Upper lobe of right lung (tissue), 1 donor: ENCODE measurements around the gene HS3ST1. TPM values are rescaled to one million over a fixed set of nuclear protein-coding genes. Genes with fewer than 3 reads are reported as not detected.
A peak's percentile ranks its signal among the peaks of the same experiment; 100 is the strongest.
"Not testable (repeated sequence)": the region's sequence is repeated elsewhere in the genome, so short reads cannot be mapped to it uniquely, and the experiment has no call there.

Experiments used
- ATAC-seq: fragments of 200-7000 bp; cut with Tn5 transposase; one replicate; pipeline ENCODE4 v1.9.1; 2020; ENCODE audit warnings: mild to moderate bottlenecking, moderate library complexity
- DNase-seq: peaks from one replicate; pipeline ENCODE4 v3.0.0-alpha.2; 2020
- H3K27ac ChIP-seq: fragments of 200-600 bp; one replicate; pipeline ENCODE4 v1.8.0; 2022
- H3K27me3 ChIP-seq: fragments of 200-600 bp; one replicate; pipeline ENCODE4 v1.8.0; 2022; ENCODE audit warnings: mild to moderate bottlenecking
- H3K36me3 ChIP-seq: fragments of 200-600 bp; one replicate; pipeline ENCODE4 v1.8.0; 2022
- H3K4me1 ChIP-seq: fragments of 200-600 bp; one replicate; pipeline ENCODE4 v1.8.0; 2022
- H3K4me3 ChIP-seq: fragments of 200-600 bp; one replicate; pipeline ENCODE4 v1.8.0; 2022; ENCODE audit warnings: mild to moderate bottlenecking
- H3K9me3 ChIP-seq: fragments of 200-600 bp; one replicate; pipeline ENCODE4 v1.8.0; 2022
- CTCF ChIP-seq: fragments of 200-600 bp; IDR thresholded peaks from one replicate; pipeline ENCODE4 v1.8.0; 2022; ENCODE audit warnings: antibody characterized with exemption
- intact Hi-C: fragments of 100-400 bp; cut with DNase I; formaldehyde crosslinking; loops from one replicate; pipeline ENCODE4 v1.11.0; 2022
- total RNA-seq: library from RNA; stranded (reverse); fragmentation: NEBNext Ultra II Directional; extraction: Animal tissue kit (Norgen Biotek cat#: 25700); gene quantifications from one replicate; pipeline ENCODE4 v1.2.1, GENCODE V29; 2021
- donor health status: DM: no; HTN: yes; CAD: no; lungs with severe emphysema.

HS3ST1 gene
- total RNA-seq, 1 donor from 2014 or later = 1.5 TPM

GRCh38 chr4:11393551-11393950 is 35.1 kb downstream of the HS3ST1 start:
- intact Hi-C loops = no loop called here
- Histone ChIP-seq H3K4me1 (no peaks in the 10 kb centered on the region), H3K27ac (no peak overlapping the region), H3K4me3 (no peak overlapping the region), H3K9me3 (no peaks in the 10 kb centered on the region), H3K27me3 (no peaks in the 10 kb centered on the region), H3K36me3 (no peaks in the 10 kb centered on the region)
- DNase-seq (no peak), ATAC-seq (no peak)
- no peak for TF ChIP-seq CTCF

- ATAC-seq, H3K4me3 ChIP-seq, H3K9me3 ChIP-seq, H3K36me3 ChIP-seq, H3K27me3 ChIP-seq, H3K27ac ChIP-seq, DNase-seq, H3K4me1 ChIP-seq, intact Hi-C loops: not testable (repeated sequence)
These were observed 44.6 kb downstream of the HS3ST1 start for GRCh38 chr4:11384072-11384471.

GRCh38 chr4:11376571-11376970 is 52.1 kb downstream of the HS3ST1 start:
- no peak for TF ChIP-seq CTCF
- H3K27me3 ChIP-seq = no peaks in the 10 kb centered on the region

GRCh38 chr4:11376146-11376545 is 52.5 kb downstream of the HS3ST1 start:
- no peak overlapping the region for H3K4me3 ChIP-seq
- H3K9me3 ChIP-seq = no peaks in the 10 kb centered on the region
- no peak for ATAC-seq
- TF ChIP-seq CTCF = no peak
- no peaks in the 10 kb centered on the region for H3K27me3 ChIP-seq
- H3K27ac ChIP-seq = no peak overlapping the region
- intact Hi-C loops = no loop called here
- H3K4me1 ChIP-seq = no peaks in the 10 kb centered on the region
- no peak for DNase-seq
- no peaks in the 10 kb centered on the region for H3K36me3 ChIP-seq

More at GRCh38 chr4:11376571-11376970, 52.1 kb downstream of the HS3ST1 start:
- ATAC-seq (no peak), DNase-seq (no peak)
- H3K4me3 ChIP-seq = no peak overlapping the region
- no peaks in the 10 kb centered on the region for H3K9me3 ChIP-seq
- H3K27ac ChIP-seq = no peak overlapping the region
- H3K36me3 ChIP-seq = no peaks in the 10 kb centered on the region
- no peaks in the 10 kb centered on the region for H3K4me1 ChIP-seq
- intact Hi-C loops = no loop called here

- Histone ChIP-seq H3K4me1 (no peaks in the 10 kb centered on the region), H3K36me3 (no peaks in the 10 kb centered on the region), H3K4me3 (no peak overlapping the region), H3K27me3 (no peaks in the 10 kb centered on the region), H3K9me3 (no peaks in the 10 kb centered on the region), H3K27ac (no peak overlapping the region)
- no peak for DNase-seq
- intact Hi-C loops = no loop called here
- no peak for TF ChIP-seq CTCF
- peak; percentile 35 for ATAC-seq
These were observed 60.0 kb downstream of the HS3ST1 start for GRCh38 chr4:11368701-11369115.

- no peak for TF ChIP-seq CTCF
- no peaks in the 10 kb centered on the region for H3K36me3 ChIP-seq
- ATAC-seq (peak; percentile 46), DNase-seq (no peak)
- no peak overlapping the region for H3K27ac ChIP-seq
- intact Hi-C loops = no loop called here
- no peaks in the 10 kb centered on the region for H3K4me1 ChIP-seq
- H3K4me3 ChIP-seq = no peak overlapping the region
- H3K27me3 ChIP-seq = no peaks in the 10 kb centered on the region
- no peaks in the 10 kb centered on the region for H3K9me3 ChIP-seq
These were observed 61.3 kb downstream of the HS3ST1 start for GRCh38 chr4:11367371-11367770.
